ENCODE measurements around the gene PRDM9.

PRDM9 gene

GRCh38 chr5:23528677-23529076 is 21.3 kb downstream of the PRDM9 start:
- no peak for TF ChIP-seq CTCF (IDR thresholded peaks at IDR 0.05; ENCODE audit: low read depth, low read length)
- no peak overlapping the region for H3K4me3 ChIP-seq (ENCODE audit: low read depth, low read length)

- TF ChIP-seq CTCF (IDR thresholded peaks at IDR 0.05; ENCODE audit: low read depth, low read length), result no peak
Observed at GRCh38 chr5:23530571-23530970, 23.2 kb downstream of the PRDM9 start.

GRCh38 chr5:23571059-23571458 is 63.6 kb downstream of the PRDM9 start:
- no peak for TF ChIP-seq CTCF (IDR thresholded peaks at IDR 0.05; ENCODE audit: low read depth, low read length)
- H3K4me3 ChIP-seq (ENCODE audit: low read depth, low read length), result no peak overlapping the region

More at GRCh38 chr5:23530571-23530970, 23.2 kb downstream of the PRDM9 start:
- no peak overlapping the region for H3K4me3 ChIP-seq (ENCODE audit: low read depth, low read length)

Data from WI38 (cell line).